DOHH2 (cell line): ENCODE data around the gene TP53I11.

Experiments
- CTCF ChIP-seq: fragments of 200-600 bp; sonication (generic); IDR thresholded peaks from one replicate; pipeline ENCODE4 v1.5.1; 2014; ENCODE audit warnings: antibody characterized with exemption, mild to moderate bottlenecking, low read depth, low read length; ENCODE audit not compliant: poor library complexity, severe bottlenecking
- EZH2phosphoT487 ChIP-seq: fragments of 200-600 bp; sonication (generic); IDR thresholded peaks from 2 replicates; pipeline ENCODE4 v1.6.1; 2017; ENCODE audit warnings: borderline replicate concordance, mild to moderate bottlenecking, antibody characterized with exemption, low read length, moderate library complexity, mixed read lengths

DNA sequence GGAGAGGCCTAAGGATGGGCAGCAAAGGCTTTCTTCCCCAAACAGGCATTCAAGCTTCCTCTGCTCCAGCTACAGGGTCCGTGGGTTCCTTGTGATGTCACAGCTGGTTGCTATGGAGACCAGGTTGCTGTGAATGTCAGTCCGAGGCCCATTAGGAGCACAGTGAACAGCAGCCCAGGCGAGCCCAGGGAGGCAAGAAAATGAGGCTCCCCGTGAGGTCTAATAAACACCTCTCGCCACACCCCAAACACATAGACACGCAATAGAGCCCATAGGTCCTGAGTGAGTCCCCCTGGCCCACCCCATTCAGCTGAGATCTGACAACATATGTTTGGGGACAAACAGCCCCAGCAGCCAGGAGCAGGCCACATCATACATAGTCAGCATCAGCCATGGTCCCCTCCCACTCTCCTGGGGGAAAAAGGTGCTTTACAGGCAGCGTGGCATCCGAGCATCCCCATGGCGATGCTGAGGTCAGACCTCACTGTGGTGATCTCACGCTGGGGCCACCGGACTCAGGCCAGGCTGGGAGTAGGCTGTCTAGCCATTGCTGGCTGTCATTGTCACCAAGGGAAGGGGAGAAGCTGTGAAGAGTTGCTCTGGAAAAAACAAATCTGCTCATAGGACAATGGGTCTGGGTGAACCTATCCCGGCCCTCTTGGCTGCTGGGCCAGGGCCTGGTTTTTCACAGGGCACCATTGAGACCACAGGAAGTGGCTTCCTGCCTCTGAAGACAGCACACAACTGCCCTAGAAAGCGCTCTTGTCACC is 23.1 kb upstream of the TP53I11 start:
- TF ChIP-seq CTCF, result no peak
- no peak for TF ChIP-seq EZH2phosphoT487
